SK-N-MC (cell line): ENCODE results near the gene ARHGEF26.

Source experiments
- EZH2 ChIP-seq: fragments of 200-600 bp; sonication (generic); IDR thresholded peaks from one replicate; pipeline ENCODE4 v1.6.1; 2017; ENCODE audit warnings: antibody characterized with exemption
- POLR2AphosphoS5 ChIP-seq: IDR thresholded peaks from 2 replicates; pipeline ENCODE4 v1.6.1; 2012; ENCODE audit warnings: mild to moderate bottlenecking, low read depth, low read length, borderline replicate concordance

DNA sequence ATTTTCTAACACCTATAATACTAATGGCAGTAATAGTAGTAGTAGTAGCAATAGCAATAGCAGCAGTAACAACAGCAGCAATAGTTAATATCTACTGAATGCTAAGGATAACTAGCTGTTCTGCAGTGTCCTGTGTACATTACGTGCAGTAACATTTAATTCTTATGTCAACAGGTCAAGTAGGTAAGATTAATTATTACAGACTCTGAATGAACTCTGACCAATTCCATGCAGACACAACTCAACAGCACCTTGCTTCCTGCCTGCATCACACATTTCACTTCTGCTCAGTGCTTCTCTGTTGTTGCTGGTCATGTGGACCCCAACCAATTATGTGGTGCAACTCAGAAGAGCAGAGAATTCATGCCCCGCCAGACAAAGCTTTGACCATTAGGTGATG, 39.9 kb upstream of the ARHGEF26 start:
- TF ChIP-seq POLR2AphosphoS5 (no peak), EZH2 (no peak)
